ENCODE results near the gene DTD1.

DTD1 gene

DNA sequence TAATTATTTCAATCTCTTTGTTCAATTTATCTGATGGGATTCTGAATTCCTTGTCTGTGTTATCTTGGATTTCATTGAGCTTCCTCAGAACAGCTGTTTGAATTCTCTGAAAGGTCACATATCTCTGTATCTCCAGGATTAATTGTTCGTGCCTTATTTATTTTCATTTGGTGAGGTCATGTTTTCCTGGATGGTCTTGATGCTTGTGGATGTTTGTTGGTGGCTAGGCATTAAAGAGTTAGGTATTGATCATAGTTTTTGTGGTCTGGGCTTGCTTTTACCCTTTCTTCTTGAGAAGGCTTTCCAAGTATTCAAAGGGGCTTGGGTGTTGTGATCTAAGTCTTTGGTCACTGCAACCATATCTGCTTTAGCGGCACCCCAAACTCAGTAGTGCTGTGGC is 186.4 kb downstream of the DTD1 start:
- Histone ChIP-seq H3K79me2 (ENCODE audit: insufficient read depth, low read length) (no peaks in the 10 kb centered on the region), H3K27me3 (ENCODE audit: insufficient read depth, low read length, poor library complexity) (no peaks in the 10 kb centered on the region), H3K27ac (ENCODE audit: low read length) (no peak overlapping the region), H3K4me3 (ENCODE audit: low read depth in 1 of 2, low read length in 2 of 2) (no peak overlapping the region), H3K36me3 (ENCODE audit: insufficient read depth, low read length) (no peaks in the 10 kb centered on the region), H4K20me1 (ENCODE audit: insufficient read depth, low read length) (no peaks in the 10 kb centered on the region), H3K4me2 (ENCODE audit: insufficient read depth, low read length) (no peak overlapping the region), H3K9me3 (ENCODE audit: insufficient read depth, low read length, severe bottlenecking) (no peaks in the 10 kb centered on the region), H3K4me1 (ENCODE audit: insufficient read depth, low read length) (no peaks in the 10 kb centered on the region), H3K9ac (ENCODE audit: low read depth, low read length) (no peak overlapping the region), H2AFZ (ENCODE audit: low read depth, low read length) (no peak overlapping the region)
- DNase-seq (no peak), ATAC-seq (ENCODE audit: insufficient read depth, low read depth) (no peak)
- TF ChIP-seq, protein P1, sequence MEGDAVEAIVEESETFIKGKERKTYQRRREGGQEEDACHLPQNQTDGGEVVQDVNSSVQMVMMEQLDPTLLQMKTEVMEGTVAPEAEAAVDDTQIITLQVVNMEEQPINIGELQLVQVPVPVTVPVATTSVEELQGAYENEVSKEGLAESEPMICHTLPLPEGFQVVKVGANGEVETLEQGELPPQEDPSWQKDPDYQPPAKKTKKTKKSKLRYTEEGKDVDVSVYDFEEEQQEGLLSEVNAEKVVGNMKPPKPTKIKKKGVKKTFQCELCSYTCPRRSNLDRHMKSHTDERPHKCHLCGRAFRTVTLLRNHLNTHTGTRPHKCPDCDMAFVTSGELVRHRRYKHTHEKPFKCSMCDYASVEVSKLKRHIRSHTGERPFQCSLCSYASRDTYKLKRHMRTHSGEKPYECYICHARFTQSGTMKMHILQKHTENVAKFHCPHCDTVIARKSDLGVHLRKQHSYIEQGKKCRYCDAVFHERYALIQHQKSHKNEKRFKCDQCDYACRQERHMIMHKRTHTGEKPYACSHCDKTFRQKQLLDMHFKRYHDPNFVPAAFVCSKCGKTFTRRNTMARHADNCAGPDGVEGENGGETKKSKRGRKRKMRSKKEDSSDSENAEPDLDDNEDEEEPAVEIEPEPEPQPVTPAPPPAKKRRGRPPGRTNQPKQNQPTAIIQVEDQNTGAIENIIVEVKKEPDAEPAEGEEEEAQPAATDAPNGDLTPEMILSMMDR (IDR thresholded peaks at IDR 0.05; ENCODE audit: borderline replicate concordance, extremely low read depth, low read length, poor library complexity, severe bottlenecking): no peak
- no peak for TF ChIP-seq EZH2 (IDR thresholded peaks at IDR 0.05; ENCODE audit: borderline replicate concordance, low read depth, low read length, severe bottlenecking)

DNA sequence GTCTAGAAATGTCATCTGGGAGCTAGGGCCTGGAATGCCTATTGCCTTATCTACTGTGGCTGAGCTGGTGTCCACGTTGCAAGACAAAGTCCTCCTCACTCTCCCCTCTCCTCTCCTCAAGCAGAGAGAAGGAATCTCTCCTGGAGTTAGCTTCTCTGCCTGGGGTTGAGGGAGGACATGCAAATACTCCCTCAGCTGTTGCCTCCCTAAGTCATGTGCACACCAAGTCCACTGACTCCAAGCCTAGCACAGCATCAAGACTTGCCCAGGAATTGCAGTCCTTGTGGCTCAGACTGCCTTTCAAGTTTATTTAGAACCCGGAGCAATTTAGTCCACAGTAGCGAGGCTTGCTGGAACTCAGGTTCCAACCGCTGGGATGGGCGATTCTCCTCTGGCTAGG is 187.8 kb downstream of the DTD1 start:
- Histone ChIP-seq H3K9ac (ENCODE audit: low read depth, low read length) (no peak overlapping the region), H3K4me1 (ENCODE audit: insufficient read depth, low read length) (no peaks in the 10 kb centered on the region), H3K79me2 (ENCODE audit: insufficient read depth, low read length) (no peaks in the 10 kb centered on the region), H4K20me1 (ENCODE audit: insufficient read depth, low read length) (no peaks in the 10 kb centered on the region), H2AFZ (ENCODE audit: low read depth, low read length) (no peak overlapping the region), H3K27me3 (ENCODE audit: insufficient read depth, low read length, poor library complexity) (no peaks in the 10 kb centered on the region), H3K27ac (ENCODE audit: low read length) (no peak overlapping the region), H3K4me3 (ENCODE audit: low read depth in 1 of 2, low read length in 2 of 2) (no peak overlapping the region), H3K9me3 (ENCODE audit: insufficient read depth, low read length, severe bottlenecking) (no peaks in the 10 kb centered on the region), H3K4me2 (ENCODE audit: insufficient read depth, low read length) (no peak overlapping the region), H3K36me3 (ENCODE audit: insufficient read depth, low read length) (no peaks in the 10 kb centered on the region)
- no peak for ATAC-seq (ENCODE audit: insufficient read depth, low read depth)
- TF ChIP-seq, protein P1 (IDR thresholded peaks at IDR 0.05; ENCODE audit: borderline replicate concordance, extremely low read depth, low read length, poor library complexity, severe bottlenecking): no peak
- no peak for TF ChIP-seq EZH2 (IDR thresholded peaks at IDR 0.05; ENCODE audit: borderline replicate concordance, low read depth, low read length, severe bottlenecking)
- DNase-seq: no peak

DNA sequence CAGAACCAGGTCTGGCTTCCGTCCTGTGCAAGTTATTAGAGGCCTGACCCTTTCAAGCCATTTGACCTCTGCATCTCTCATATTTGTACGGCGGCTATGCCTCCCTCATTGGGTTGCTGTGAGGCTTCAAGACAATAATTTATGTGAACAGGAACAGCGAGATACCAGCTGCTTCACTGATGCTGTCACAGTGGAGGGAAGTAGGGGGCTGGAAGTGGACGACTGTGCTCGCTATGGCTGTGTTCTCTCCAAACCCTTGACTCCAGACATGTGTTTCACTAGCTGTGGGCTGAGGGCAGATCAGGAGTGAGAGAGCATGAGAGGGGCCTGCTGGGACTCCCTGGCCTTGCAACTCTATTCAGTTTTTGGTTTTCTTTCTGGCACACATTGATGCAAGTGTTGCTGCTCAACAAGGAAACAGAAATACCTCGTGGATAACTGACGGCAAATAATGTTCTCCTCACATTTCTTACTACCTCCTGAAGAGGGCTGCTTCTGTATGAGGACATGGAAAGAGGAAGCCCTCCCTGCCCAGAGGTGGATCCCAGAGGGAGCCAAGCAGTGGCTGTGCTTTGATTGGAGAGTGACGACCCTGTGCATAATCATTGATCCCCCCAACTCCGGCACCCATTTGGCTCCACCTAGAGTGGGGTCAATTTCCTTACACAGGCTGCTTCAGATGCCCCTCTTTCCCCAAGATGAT is 191.0 kb downstream of the DTD1 start:
- Histone ChIP-seq H3K4me1 (ENCODE audit: insufficient read depth, low read length) (no peaks in the 10 kb centered on the region), H3K4me3 (ENCODE audit: low read depth in 1 of 2, low read length in 2 of 2) (no peak overlapping the region), H4K20me1 (ENCODE audit: insufficient read depth, low read length) (no peaks in the 10 kb centered on the region), H3K27ac (ENCODE audit: low read length) (no peak overlapping the region), H3K4me2 (ENCODE audit: insufficient read depth, low read length) (no peak overlapping the region), H3K79me2 (ENCODE audit: insufficient read depth, low read length) (no peaks in the 10 kb centered on the region), H3K9me3 (ENCODE audit: insufficient read depth, low read length, severe bottlenecking) (no peaks in the 10 kb centered on the region), H3K27me3 (ENCODE audit: insufficient read depth, low read length, poor library complexity) (no peaks in the 10 kb centered on the region), H2AFZ (ENCODE audit: low read depth, low read length) (no peak overlapping the region), H3K36me3 (ENCODE audit: insufficient read depth, low read length) (no peaks in the 10 kb centered on the region), H3K9ac (ENCODE audit: low read depth, low read length) (no peak overlapping the region)
- ATAC-seq (ENCODE audit: insufficient read depth, low read depth): no peak
- TF ChIP-seq, protein P1 (IDR thresholded peaks at IDR 0.05; ENCODE audit: borderline replicate concordance, extremely low read depth, low read length, poor library complexity, severe bottlenecking): no peak
- TF ChIP-seq EZH2 (IDR thresholded peaks at IDR 0.05; ENCODE audit: borderline replicate concordance, low read depth, low read length, severe bottlenecking): no peak
- DNase-seq: no peak
